Fibroblast of the aortic adventitia (primary cell): ENCODE data around the gene CUL3. TPM values are rescaled to one million over a fixed set of nuclear protein-coding genes. Genes with fewer than 3 reads are reported as not detected.

Experiments used
- DNase-seq: peaks from one replicate; pipeline ENCODE4 v3.0.0-alpha.2; 2010; ENCODE audit warnings: low read depth
- H3K4me3 ChIP-seq: 2 replicates; pipeline ENCODE4 v1.5.1; 2011; ENCODE audit warnings: low read depth, mild to moderate bottlenecking, control low read depth, low read length, moderate library complexity
- total RNA-seq: library from RNA; depleted of rRNA; stranded (reverse); fragments of >200 nt; gene quantifications from 2 replicates; pipeline ENCODE4 v1.2.3, GENCODE V29; 2012; ENCODE audit warnings: low replicate concordance
- TF ChIP-seq, protein P1 (sequence below): IDR thresholded peaks from 2 replicates; pipeline ENCODE4 v1.5.1; 2011; ENCODE audit warnings: mild to moderate bottlenecking, low read length, control low read depth, inconsistent platforms; ENCODE audit not compliant: insufficient read depth

Gene CUL3
- total RNA-seq, 1 donor, result 75.7 TPM

DNA sequence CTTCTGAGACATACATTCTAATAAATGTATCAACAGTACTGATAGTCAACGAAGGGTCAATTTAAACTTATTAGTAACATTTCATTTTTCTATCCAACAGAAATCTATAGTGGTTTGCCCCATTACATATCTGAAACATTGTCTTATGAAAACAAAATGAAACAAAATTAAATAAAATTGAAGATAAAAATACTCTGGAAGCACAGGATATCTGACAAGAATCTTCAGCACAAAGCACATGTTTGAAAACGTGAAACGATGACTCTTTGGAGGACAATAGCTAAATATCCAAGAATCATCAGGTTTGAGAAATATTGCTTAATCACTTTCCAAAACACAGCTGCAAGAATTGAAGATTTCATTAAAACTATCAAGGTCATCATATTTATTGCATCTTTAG lies 112.3 kb downstream of the CUL3 start:
- H3K4me3 ChIP-seq, result no peak overlapping the region
- TF ChIP-seq, protein P1, sequence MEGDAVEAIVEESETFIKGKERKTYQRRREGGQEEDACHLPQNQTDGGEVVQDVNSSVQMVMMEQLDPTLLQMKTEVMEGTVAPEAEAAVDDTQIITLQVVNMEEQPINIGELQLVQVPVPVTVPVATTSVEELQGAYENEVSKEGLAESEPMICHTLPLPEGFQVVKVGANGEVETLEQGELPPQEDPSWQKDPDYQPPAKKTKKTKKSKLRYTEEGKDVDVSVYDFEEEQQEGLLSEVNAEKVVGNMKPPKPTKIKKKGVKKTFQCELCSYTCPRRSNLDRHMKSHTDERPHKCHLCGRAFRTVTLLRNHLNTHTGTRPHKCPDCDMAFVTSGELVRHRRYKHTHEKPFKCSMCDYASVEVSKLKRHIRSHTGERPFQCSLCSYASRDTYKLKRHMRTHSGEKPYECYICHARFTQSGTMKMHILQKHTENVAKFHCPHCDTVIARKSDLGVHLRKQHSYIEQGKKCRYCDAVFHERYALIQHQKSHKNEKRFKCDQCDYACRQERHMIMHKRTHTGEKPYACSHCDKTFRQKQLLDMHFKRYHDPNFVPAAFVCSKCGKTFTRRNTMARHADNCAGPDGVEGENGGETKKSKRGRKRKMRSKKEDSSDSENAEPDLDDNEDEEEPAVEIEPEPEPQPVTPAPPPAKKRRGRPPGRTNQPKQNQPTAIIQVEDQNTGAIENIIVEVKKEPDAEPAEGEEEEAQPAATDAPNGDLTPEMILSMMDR, result no peak
- no peak for DNase-seq

DNA sequence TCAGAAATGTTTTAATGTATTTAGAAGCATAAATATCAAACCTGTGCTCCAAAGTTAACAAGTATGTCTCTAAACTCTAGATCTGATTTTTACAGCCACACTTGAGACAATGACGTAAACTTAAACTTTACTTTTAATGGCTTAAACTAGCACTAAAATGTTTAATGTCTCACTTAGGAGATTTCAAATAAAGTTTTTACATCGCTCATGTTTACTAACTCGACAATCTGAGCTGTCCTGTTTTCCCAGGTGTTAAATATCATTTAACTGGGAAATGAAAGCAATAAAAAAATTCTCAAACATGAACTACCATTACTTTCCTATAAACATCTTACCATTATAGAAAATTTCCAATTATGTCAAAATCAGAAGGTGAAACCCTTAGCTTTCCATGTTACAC lies 113.0 kb downstream of the CUL3 start:
- H3K4me3 ChIP-seq, result no peak overlapping the region
- TF ChIP-seq, protein P1, result no peak
- no peak for DNase-seq

DNA sequence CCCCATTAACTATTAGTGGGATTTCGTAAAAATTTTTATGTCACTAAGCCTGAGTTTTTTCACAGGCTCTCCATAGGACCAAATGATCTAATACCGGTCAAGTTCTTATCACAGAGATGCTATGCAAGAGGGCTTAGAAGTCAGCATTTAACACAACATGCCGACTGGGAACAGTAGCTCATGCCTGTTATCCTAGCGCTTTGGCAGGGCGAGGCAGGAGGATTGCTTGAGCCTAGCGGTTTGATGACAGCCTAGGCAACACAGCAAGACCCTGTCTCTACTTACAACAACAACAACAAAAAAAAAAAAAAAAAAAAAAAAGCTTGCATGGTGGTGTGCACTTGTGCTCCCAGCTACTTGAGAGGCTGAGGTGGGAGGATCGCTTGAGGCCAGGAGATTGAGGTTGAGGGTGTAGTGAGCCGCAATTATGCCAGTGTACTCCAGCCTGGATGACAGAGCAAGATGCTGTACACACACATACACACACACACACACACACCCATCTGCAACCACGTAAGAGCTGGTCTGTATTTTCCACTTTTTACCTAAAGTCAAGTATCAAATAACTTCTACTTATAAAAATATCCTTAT lies 115.7 kb downstream of the CUL3 start:
- DNase-seq, result no peak
- no peak overlapping the region for H3K4me3 ChIP-seq
- TF ChIP-seq, protein P1, result no peak

GRCh38 chr2:224466304-224466895 lies 118.8 kb downstream of the CUL3 start:
- TF ChIP-seq, protein P1, result no peak
- no peak for DNase-seq

GRCh38 chr2:224461391-224461790 lies 123.8 kb downstream of the CUL3 start:
- DNase-seq, result no peak
- no peak overlapping the region for H3K4me3 ChIP-seq
- TF ChIP-seq, protein P1, result no peak

More at GRCh38 chr2:224466304-224466895, 118.8 kb downstream of the CUL3 start:
- no peak overlapping the region for H3K4me3 ChIP-seq

GRCh38 chr2:224457408-224458096 lies 127.6 kb downstream of the CUL3 start:
- no peak for DNase-seq
- TF ChIP-seq, protein P1, result no peak
- no peak overlapping the region for H3K4me3 ChIP-seq
